GM10248 (cell line): Measurements from ENCODE around the gene BBX.
A peak's percentile ranks its signal among the peaks of the same experiment; 100 is the strongest.

Experiments
- CTCF ChIA-PET: fragments of 300-600 bp; sonication (Branson Sonifier 250); formaldehyde crosslinking; extraction: SDS; loops from one replicate; lab custom pipeline; 2021; ENCODE audit warnings: antibody characterized with exemption; lab: Yijun Ruan, JAX
- POLR2A ChIA-PET: fragments of 350-650 bp; sonication (Branson Sonifier 250); formaldehyde crosslinking; extraction: SDS; loops from one replicate; lab custom pipeline; 2020; ENCODE audit warnings: antibody characterized with exemption; lab: Yijun Ruan, JAX
- DNase-seq: peaks from one replicate; pipeline ENCODE4 v3.0.0; 2012; ENCODE audit errors: extremely low spot score
- CTCF ChIP-seq: IDR thresholded peaks from 2 replicates; pipeline ENCODE4 v1.5.1; 2012; ENCODE audit warnings: mild to moderate bottlenecking, low read depth; ENCODE audit errors: extremely low read depth, missing control alignments, control extremely low read depth

The BBX gene

GRCh38 chr3:107745354-107745753 lies 222.6 kb downstream of the BBX start:
- no peak for TF ChIP-seq CTCF
- ChIA-PET POLR2A (no interaction called here), CTCF (interaction anchor here (0.9 to 1.7 kb wide), 6 partner anchors 9 to 191 kb away, joined by 3 to 5 read pairs (median 3); no protein-coding TSS in a partner anchor)
- no peak for DNase-seq

GRCh38 chr3:107752202-107752990 lies 229.6 kb downstream of the BBX start:
- no peak for DNase-seq

GRCh38 chr3:107753494-107753893 lies 230.7 kb downstream of the BBX start:
- no peak for DNase-seq
- CTCF ChIA-PET, result interaction anchor here (1.3 to 4.8 kb wide), 5 partner anchors 10 to 93 kb away, joined by 4 to 24 read pairs (median 6); no protein-coding TSS in a partner anchor
- peak; percentile 36 for TF ChIP-seq CTCF
- POLR2A ChIA-PET, result no interaction called here

More at GRCh38 chr3:107752202-107752990, 229.6 kb downstream of the BBX start:
- POLR2A ChIA-PET, result no interaction called here
- peak; percentile 23 for TF ChIP-seq CTCF
- CTCF ChIA-PET, result interaction anchor here (0.7 to 4.8 kb wide), 14 partner anchors 9 to 178 kb away, joined by 3 to 24 read pairs (median 4); no protein-coding TSS in a partner anchor

GRCh38 chr3:107753976-107754375 lies 231.2 kb downstream of the BBX start:
- ChIA-PET CTCF (interaction anchor here (1.0 to 2.7 kb wide), 5 partner anchors 9 to 93 kb away, joined by 3 to 14 read pairs (median 4); no protein-coding TSS in a partner anchor), POLR2A (no interaction called here)
- no peak for TF ChIP-seq CTCF
- DNase-seq, result no peak

- ChIA-PET POLR2A (no interaction called here), CTCF (interaction anchor here (0.9 to 1.0 kb wide), 2 partner anchors 11 to 15 kb away, joined by 3 read pairs; no protein-coding TSS in a partner anchor)
- no peak for TF ChIP-seq CTCF
- no peak for DNase-seq
These were observed 233.9 kb downstream of the BBX start for GRCh38 chr3:107756649-107757048.

- TF ChIP-seq CTCF, result no peak
- ChIA-PET POLR2A (no interaction called here), CTCF (interaction anchor here (1.0 kb wide), 1 partner anchor 11 kb away, joined by 3 read pairs; no protein-coding TSS in a partner anchor)
- no peak for DNase-seq
These were observed 234.4 kb downstream of the BBX start for GRCh38 chr3:107757140-107757539.
